Astrocyte of the cerebellum (primary cell): ENCODE measurements around the gene KIRREL3.

Experiments used
- DNase-seq: peaks from one replicate; pipeline ENCODE4 v3.0.0-alpha.2; 2011; ENCODE audit warnings: low read depth
- H3K4me3 ChIP-seq: 2 replicates; pipeline ENCODE4 v1.5.1; 2011; ENCODE audit warnings: mild to moderate bottlenecking, low read depth, low read length, moderate library complexity
- in situ Hi-C: cut with HindIII; loops from 2 replicates; pipeline ENCODE4 v1.10.0; 2017; ENCODE audit warnings: low sequenced_read_pairs
- TF ChIP-seq, protein P1 (sequence below): IDR thresholded peaks from 2 replicates; pipeline ENCODE4 v1.5.1; 2012; ENCODE audit warnings: low read length, low read depth, moderate library complexity, mild to moderate bottlenecking; ENCODE audit errors: missing control alignments

Gene KIRREL3

DNA sequence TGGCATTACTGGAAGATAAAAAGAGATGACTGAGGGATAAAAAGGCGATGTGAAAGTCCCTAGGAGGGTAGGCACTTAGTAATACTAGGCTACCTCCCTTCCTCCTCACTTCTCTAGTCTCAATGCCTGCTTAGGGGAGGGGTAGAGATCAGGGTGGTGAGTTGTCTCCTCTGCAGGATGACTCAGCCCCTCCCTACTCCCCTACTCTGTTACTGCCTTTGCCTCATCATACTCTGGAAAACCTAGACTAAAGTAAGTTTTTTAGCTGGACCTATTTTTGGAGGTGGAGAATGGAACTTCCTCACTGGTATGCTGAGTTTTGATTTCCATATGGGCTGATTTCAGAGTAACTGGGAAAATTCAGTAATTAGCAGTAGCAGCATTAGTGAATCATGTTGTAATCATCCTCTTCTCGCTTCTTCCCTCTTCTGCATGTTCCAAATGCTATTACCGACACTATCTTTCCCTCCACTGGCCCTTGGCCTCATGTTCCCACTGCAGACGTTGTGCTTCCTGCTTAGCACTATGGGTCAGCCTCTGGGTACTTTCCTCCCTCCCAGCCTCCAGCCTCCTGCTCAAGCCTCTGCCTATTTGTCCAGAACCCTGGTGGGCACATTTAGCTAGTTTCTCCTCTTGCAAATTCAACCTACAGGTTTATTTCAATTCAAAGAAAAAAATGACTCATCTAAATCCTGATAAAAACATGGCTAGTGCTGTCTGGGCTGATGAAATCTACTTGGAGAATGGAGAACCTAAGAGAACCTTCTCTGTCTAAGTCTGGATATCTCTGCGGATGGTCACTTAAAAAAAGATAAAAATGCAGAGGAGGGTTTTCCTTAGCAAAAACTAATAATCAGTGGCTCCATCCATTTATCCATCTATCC lies 363.4 kb downstream of the KIRREL3 start:
- DNase-seq, result no peak
- H3K4me3 ChIP-seq, result no peak overlapping the region
- in situ Hi-C loops, result no loop called here
- TF ChIP-seq, protein P1, sequence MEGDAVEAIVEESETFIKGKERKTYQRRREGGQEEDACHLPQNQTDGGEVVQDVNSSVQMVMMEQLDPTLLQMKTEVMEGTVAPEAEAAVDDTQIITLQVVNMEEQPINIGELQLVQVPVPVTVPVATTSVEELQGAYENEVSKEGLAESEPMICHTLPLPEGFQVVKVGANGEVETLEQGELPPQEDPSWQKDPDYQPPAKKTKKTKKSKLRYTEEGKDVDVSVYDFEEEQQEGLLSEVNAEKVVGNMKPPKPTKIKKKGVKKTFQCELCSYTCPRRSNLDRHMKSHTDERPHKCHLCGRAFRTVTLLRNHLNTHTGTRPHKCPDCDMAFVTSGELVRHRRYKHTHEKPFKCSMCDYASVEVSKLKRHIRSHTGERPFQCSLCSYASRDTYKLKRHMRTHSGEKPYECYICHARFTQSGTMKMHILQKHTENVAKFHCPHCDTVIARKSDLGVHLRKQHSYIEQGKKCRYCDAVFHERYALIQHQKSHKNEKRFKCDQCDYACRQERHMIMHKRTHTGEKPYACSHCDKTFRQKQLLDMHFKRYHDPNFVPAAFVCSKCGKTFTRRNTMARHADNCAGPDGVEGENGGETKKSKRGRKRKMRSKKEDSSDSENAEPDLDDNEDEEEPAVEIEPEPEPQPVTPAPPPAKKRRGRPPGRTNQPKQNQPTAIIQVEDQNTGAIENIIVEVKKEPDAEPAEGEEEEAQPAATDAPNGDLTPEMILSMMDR, result no peak

DNA sequence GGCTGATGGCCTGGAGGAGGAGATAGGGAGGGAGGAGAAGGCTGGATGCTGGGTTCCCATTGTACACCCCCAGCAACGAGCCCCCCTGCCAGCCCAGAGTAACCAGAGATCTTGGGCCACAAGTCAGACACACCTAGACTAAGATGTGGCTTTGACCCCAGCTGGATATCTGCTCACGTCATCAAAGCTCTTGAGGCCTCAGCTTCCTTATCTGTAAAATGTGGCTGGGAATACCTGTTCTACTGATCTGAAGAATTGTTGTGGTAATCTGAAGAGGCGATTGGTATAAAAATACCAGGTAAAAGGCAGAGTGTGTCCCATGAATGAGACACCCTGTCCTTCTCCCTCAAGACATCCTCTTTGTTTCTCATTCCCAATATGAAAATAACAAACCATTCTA lies 365.1 kb downstream of the KIRREL3 start:
- DNase-seq, result no peak
- H3K4me3 ChIP-seq, result no peak overlapping the region
- TF ChIP-seq, protein P1, result no peak
- in situ Hi-C loops, result no loop called here

DNA sequence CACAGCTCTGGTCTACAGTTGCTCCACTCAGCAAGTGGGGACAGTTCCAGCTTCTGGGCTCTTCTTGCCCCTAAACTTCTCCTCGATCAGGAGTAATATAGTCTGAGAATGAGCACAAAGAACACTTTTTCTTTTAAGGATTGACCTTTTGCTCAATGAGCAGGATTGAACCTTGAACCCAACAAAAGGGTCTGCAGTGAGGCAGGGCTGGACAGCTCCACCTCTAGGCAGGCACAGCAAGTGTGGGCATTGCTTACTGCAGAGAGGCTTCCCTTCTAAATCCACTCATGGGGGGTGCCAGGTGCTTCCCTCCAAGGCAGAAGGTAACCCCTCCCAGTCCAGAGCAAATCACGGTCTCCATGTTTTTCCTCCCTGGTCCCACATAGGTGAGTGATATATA lies 365.6 kb downstream of the KIRREL3 start:
- TF ChIP-seq, protein P1, result no peak
- no peak for DNase-seq

DNA sequence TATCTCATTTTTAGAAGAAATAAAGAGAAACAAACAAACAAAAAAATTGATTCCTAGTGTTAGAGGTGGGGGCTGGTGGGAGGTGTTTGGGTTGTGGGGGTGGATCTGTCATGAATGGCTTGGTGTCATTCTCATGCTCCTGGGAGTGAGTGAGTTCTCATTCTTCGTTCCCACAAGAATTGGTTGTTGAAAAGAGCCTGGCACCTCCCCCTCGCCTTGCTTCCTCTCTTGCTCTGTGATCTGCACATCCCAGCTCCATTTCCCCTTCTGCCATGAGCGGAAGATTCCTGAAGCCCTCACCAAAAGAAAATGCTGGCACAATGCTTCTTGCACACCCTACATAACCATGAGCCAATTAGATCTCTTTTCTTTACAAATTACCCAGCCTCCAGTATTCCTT lies 367.2 kb downstream of the KIRREL3 start:
- in situ Hi-C loops, result no loop called here
- no peak overlapping the region for H3K4me3 ChIP-seq
- TF ChIP-seq, protein P1, result no peak
- DNase-seq, result no peak

More for the DNA sequence above, 365.6 kb downstream of the KIRREL3 start:
- in situ Hi-C loops, result no loop called here
- no peak overlapping the region for H3K4me3 ChIP-seq

DNA sequence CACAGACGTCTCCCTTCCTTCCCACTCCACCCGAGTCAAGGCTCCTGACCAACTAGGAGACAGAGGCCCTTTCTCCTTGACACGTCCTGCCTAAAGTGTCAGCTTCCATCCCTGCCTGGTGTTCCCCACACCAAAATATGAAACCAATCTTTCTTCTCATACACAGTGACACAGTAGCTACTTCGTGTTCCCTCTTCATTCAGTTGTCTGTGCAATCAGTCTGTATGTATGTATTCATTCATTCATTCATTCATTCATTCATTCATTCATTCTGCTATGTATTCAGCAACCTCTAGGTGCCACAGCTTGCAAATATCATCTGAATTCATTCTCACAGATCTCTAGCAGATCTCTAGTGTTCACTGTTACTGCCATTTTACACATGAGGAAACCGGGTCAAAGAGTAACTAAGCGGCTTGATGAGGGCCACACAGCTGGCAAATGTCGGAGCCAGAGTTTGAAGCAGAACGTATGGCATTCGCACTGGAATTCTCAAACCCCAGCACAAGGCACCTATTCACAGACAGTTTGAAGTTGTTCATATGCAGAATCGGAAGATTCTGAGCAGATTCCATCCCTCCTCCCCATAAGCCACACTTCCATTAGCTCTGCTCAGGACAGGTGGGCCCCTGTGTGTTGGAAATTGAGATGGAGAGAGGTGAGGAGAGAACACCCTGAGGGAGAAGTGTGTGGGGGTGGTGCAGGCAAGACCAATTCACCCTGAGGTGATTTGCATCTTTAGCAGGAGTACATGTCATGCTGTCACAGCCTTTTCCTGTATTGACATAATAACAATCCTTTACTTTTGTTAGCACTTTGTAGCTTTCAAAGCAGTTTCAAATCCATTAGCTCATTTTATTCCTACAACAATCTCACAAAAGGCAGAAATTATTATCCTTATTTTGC lies 369.4 kb downstream of the KIRREL3 start:
- in situ Hi-C loops, result no loop called here
- no peak for DNase-seq
- no peak overlapping the region for H3K4me3 ChIP-seq
- TF ChIP-seq, protein P1, result no peak

DNA sequence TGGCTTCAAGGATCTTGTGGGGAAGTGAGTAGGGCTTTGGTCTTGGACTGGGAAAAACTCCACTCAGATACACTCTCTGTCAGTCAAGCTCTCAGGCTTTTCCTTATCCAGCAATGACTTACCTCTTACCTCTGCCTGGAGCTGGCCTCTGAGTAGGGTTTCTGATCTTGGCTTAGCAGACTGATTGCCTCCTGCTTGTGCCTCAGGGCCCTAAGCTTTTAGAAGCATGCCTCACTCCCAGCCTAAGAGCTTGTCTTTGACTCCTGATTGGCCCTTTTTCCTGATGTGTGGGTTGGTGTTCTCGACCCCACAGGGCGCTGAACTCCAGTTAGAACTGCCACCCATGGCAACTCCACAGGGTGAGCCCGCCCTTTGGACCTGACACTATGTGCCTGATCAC lies 370.1 kb downstream of the KIRREL3 start:
- TF ChIP-seq, protein P1, result no peak
- in situ Hi-C loops, result no loop called here

More for the DNA sequence above, 370.1 kb downstream of the KIRREL3 start:
- no peak for DNase-seq
- no peak overlapping the region for H3K4me3 ChIP-seq
